ENCODE measurements around the gene MAP2K1. TPM values are rescaled to one million over a fixed set of nuclear protein-coding genes. Genes with fewer than 3 reads are reported as not detected.

MAP2K1 gene
- total RNA-seq, result 27.1 and 28.5 TPM in 2 replicates

GRCh38 chr15:66386204-66387123 is at the start of gene MAP2K1:
MAP2K1 (plus strand) TSS chr15:66386912; CDS start chr15:66387348, 436 bp downstream.

DNA sequence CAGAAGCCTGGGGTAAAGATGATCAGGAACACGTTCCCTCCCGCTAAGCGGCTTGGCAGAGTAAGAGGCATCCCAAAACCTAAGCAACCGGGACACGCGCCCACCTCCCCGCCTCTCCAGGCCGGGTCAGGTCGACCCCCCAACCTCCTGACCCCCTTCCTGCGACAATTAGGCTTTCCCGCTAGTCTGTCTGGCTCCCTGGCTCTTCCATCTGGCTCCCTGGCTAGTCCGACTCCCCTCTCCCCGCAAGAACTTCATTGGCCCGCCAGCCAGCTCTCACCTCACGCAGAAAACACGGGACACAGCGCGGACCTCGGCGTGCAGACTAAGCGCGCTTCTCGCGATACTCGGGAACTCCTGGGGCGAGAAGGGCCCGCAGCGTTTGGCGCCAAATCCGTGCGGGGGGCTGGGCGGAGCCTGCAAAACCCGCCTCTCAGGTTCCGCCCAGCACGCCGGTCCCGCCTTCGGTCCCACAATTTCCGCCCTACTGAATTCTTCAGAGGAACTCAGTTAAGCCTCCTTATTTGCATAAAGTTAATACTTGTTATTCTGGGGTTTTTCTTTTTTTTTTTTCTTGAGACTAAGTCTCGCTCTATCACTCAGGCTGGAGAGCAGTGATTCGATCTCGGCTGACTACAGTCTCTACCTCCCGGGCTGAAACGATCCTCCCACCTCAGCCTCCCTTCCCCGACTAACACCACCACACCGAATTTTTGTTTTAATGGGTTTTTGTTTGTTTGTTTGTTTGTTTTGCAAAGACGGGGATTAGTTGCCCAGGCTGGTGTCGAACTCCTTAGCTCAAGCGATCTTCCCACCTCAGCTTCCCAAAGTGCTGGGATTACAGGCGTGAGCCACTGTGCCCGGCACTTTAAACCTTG is 30.1 kb upstream of the MAP2K1 start, which contains the start of gene TIPIN:
Gene TIPIN (minus strand): TSS at position 327 of the 878 bp plus-strand sequence. CDS start 3,738 bp downstream, outside the sequence.

DNA sequence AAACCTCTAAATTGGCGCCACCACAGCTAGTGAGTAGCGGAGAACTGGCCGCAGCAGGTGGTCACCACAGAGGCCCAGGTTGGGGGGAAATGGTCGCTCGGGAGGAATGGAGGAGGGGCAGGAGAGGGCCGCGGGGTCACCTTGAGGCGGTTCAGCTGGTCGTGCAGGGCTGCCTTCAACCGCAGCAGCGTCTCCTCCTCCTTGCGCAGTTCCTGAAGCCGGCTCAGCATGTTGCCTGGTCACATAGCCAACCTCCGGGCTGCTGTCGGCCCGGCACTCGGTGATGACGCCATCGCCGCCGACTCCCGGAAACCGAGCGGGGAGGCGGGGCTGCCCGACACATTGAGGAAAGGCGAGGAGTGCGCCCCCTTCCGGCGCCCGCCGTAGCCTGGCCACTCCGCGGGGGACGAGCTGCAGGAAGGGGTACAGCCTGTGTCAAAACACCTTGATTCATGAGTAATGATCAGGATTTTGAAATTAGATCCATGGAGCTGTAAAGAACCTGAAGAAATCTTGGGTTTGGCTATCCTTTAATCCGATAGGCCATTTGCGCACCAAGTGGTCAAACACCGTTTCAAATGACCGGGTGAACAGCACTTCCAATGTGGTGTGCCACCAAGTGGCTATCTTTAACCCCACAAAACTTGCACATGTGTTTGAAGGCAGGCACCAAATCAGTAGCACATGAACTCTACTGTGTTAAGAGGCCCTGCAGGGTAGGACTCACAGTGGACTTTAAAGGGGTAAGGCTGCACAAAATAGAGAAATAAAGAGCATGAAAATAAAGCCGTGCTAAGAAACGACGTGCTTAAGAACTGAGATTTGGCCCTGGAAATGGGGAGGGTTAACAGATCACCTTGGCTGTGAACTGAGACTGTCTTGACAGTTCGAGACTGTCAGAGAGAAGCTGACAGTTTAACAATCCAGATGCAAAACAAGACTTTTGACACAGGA is 111.1 kb downstream of the MAP2K1 start, which contains the start of gene SNAPC5:
Gene SNAPC5 (minus strand): TSS at position 261 of the 954 bp plus-strand sequence. CDS start 31 bp downstream, at position 230.

GRCh38 chr15:66504563-66505429 is 118.1 kb downstream of the MAP2K1 start, which contains the start of the genes RPL4 and ZWILCH:
RPL4 (minus strand) TSS chr15:66504855; CDS start chr15:66504790, 65 bp downstream.
ZWILCH (plus strand) TSS chr15:66505326; CDS start chr15:66505339, 13 bp downstream.

Other genes with a start within 250 kb of the MAP2K1 start
- gene MEGF11, start 133.2 kb upstream of the MAP2K1 start, total RNA-seq, result not detected in 2 replicates
- 22.8 and 23.6 TPM in 2 replicates for gene DIS3L, start 93.3 kb upstream of the MAP2K1 start, total RNA-seq
- gene TIPIN, start 30.2 kb upstream of the MAP2K1 start, total RNA-seq, result 4.3 and 7.6 TPM in 2 replicates
- 18.6 and 21.8 TPM in 2 replicates for gene SNAPC5, start 110.8 kb downstream of the MAP2K1 start, total RNA-seq
- gene RPL4, start 117.9 kb downstream of the MAP2K1 start, total RNA-seq, result 1,966 and 2,559 TPM in 2 replicates
- gene ZWILCH, start 118.4 kb downstream of the MAP2K1 start, total RNA-seq, result 11.1 and 11.8 TPM in 2 replicates
- 0.43 TPM in 1 of 2 replicates, not detected in the other for gene LCTL, start 179.1 kb downstream of the MAP2K1 start, total RNA-seq